Right renal pelvis (tissue), 4 donors: ENCODE results near the gene RHO. TPM values are rescaled to one million over a fixed set of nuclear protein-coding genes. Genes with fewer than 3 reads are reported as not detected.
"Not testable (repeated sequence)": the region's sequence is repeated elsewhere in the genome, so short reads cannot be mapped to it uniquely, and the experiment has no call there.

ENCODE experiments used
- DNase-seq, 4 donors: peaks; one replicate each; pipeline ENCODE4 v3.0.0-alpha.2; 2013; ENCODE audit warnings: low read depth in 4 of 4, low spot score in 3 of 4, missing footprints in 1 of 4
- polyA plus RNA-seq, 4 donors: library from polyadenylated mRNA; unstranded; fragments of 120-200 nt; gene quantifications; one replicate each; pipeline ENCODE4 v1.2.1, GENCODE V29; 2013; ENCODE audit not compliant: insufficient read length in 4 of 4

The RHO gene
- polyA plus RNA-seq, 4 donors, result 0.06 to 0.11 (median 0.07) TPM

GRCh38 chr3:129498603-129499488 lies 29.6 kb upstream of the RHO start:
- DNase-seq, result not testable (repeated sequence)

GRCh38 chr3:129499604-129500333 lies 28.7 kb upstream of the RHO start:
- DNase-seq, result not testable (repeated sequence)

GRCh38 chr3:129500334-129500658 lies 28.1 kb upstream of the RHO start:
- DNase-seq, result no peak

GRCh38 chr3:129501630-129502029 lies 26.8 kb upstream of the RHO start:
- DNase-seq, result no peak

GRCh38 chr3:129502641-129503408 lies 25.6 kb upstream of the RHO start:
- DNase-seq, result no peak

- no peak for DNase-seq
Observed at GRCh38 chr3:129503471-129504291, 24.8 kb upstream of the RHO start.

- no peak for DNase-seq
Observed at GRCh38 chr3:129504471-129505100, 23.9 kb upstream of the RHO start.

GRCh38 chr3:129505341-129505740 lies 23.1 kb upstream of the RHO start:
- DNase-seq, result no peak

- no peak for DNase-seq
Observed at GRCh38 chr3:129506231-129506742, 22.2 kb upstream of the RHO start.

- no peak for DNase-seq
Observed at GRCh38 chr3:129507181-129507831, 21.1 kb upstream of the RHO start.

- DNase-seq, result no peak
Observed at GRCh38 chr3:129512595-129512994, 15.8 kb upstream of the RHO start.

GRCh38 chr3:129513705-129514104 lies 14.7 kb upstream of the RHO start:
- no peak for DNase-seq

GRCh38 chr3:129514110-129514509 lies 14.3 kb upstream of the RHO start:
- DNase-seq, result no peak

GRCh38 chr3:129514563-129514962 lies 13.9 kb upstream of the RHO start:
- DNase-seq, result no peak

GRCh38 chr3:129515108-129515820 lies 13.2 kb upstream of the RHO start:
- not testable (repeated sequence) for DNase-seq

GRCh38 chr3:129515821-129516432 lies 12.5 kb upstream of the RHO start:
- DNase-seq, result not testable (repeated sequence)

GRCh38 chr3:129517516-129517915 lies 10.9 kb upstream of the RHO start:
- no peak for DNase-seq

- DNase-seq, result no peak
Observed at GRCh38 chr3:129518038-129518561, 10.3 kb upstream of the RHO start.
